CD14-positive monocyte (primary cell): Measurements from ENCODE around the gene POU2AF1. TPM values are rescaled to one million over a fixed set of nuclear protein-coding genes. Genes with fewer than 3 reads are reported as not detected.

Source experiments
- DNase-seq, 3 donors: peaks; one replicate each; pipeline ENCODE4 v3.0.0-alpha.2; 2011 to 2022
- H2AFZ ChIP-seq: 2 replicates; pipeline ENCODE4 v1.6.0; 2012; ENCODE audit warnings: mild to moderate bottlenecking, low read depth, low read length, inconsistent platforms; ENCODE audit not compliant: insufficient read depth, poor library complexity, severe bottlenecking
- H3K27ac ChIP-seq, 2 donors: 1 replicate in 1 of 2; 2 replicates in 1 of 2; pipeline ENCODE4 v1.5.1; 2012 to 2013; ENCODE audit warnings: low read length in 2 of 2, control low read depth in 1 of 2, inconsistent platforms in 1 of 2, low read depth in 1 of 2, mild to moderate bottlenecking in 1 of 2
- H3K27me3 ChIP-seq, 2 donors: one replicate each; pipeline versions ENCODE4 v1.6.0 to v1.6.1; 2011 to 2013; ENCODE audit warnings: low read length in 2 of 2; ENCODE audit not compliant: control insufficient read depth in 2 of 2, insufficient read depth in 2 of 2
- H3K36me3 ChIP-seq, 2 donors: replicated peaks in 1 of 2; 1 replicate in 1 of 2; 2 replicates in 1 of 2; pipeline versions ENCODE4 v1.5.1 to v1.6.1; 2012 to 2013; ENCODE audit warnings: low read length in 2 of 2, control low read depth in 1 of 2, inconsistent platforms in 1 of 2, mild to moderate bottlenecking in 1 of 2; ENCODE audit not compliant: insufficient read depth in 2 of 2, control insufficient read depth in 1 of 2
- H3K4me1 ChIP-seq, 2 donors: 1 replicate in 1 of 2; 2 replicates in 1 of 2; pipeline versions ENCODE4 v1.5.1 to v1.6.1; 2012 to 2013; ENCODE audit warnings: low read length in 2 of 2, control low read depth in 1 of 2, inconsistent platforms in 1 of 2, mild to moderate bottlenecking in 1 of 2, moderate library complexity in 1 of 2; ENCODE audit not compliant: insufficient read depth in 2 of 2, control insufficient read depth in 1 of 2
- H3K4me2 ChIP-seq: replicated peaks from 2 replicates; pipeline ENCODE3; 2012; ENCODE audit warnings: low read length, moderate library complexity, mild to moderate bottlenecking; ENCODE audit not compliant: poor library complexity, severe bottlenecking; ENCODE audit errors: extremely low read depth
- H3K4me3 ChIP-seq, 3 experiments: fragments of 200-600 bp in 1 of 3; sonication (generic) in 1 of 3; replicated peaks in 1 of 3; 1 replicate in 2 of 3; 2 replicates in 1 of 3; pipeline ENCODE4 v1.5.1; 2011 to 2013; ENCODE audit warnings: low read length in 3 of 3, mild to moderate bottlenecking in 3 of 3, control low read depth in 2 of 3, low read depth in 2 of 3, inconsistent platforms in 1 of 3, moderate library complexity in 1 of 3
- H3K79me2 ChIP-seq: 2 replicates; pipeline ENCODE4 v1.6.0; 2012; ENCODE audit warnings: mild to moderate bottlenecking, control low read depth, inconsistent platforms, low read length, moderate library complexity; ENCODE audit not compliant: insufficient read depth
- H3K9ac ChIP-seq: 2 replicates; pipeline ENCODE4 v1.6.0; 2017; ENCODE audit warnings: low read length, mild to moderate bottlenecking; ENCODE audit not compliant: insufficient read depth, poor library complexity, severe bottlenecking
- H3K9me3 ChIP-seq, 2 donors: replicated peaks in 1 of 2; 1 replicate in 1 of 2; 2 replicates in 1 of 2; pipeline versions ENCODE4 v1.5.1 to v1.6.1; 2012 to 2013; ENCODE audit warnings: low read length in 2 of 2, control low read depth in 1 of 2; ENCODE audit not compliant: control insufficient read depth in 1 of 2, insufficient read depth in 1 of 2
- H4K20me1 ChIP-seq: 2 replicates; pipeline ENCODE4 v1.6.0; 2012; ENCODE audit warnings: mild to moderate bottlenecking, low read length, control low read depth, moderate library complexity; ENCODE audit not compliant: insufficient read depth
- H3K27ac Mint-ChIP-seq, 7 donors: one replicate each; pipeline ENCODE4 v1.8.0; 2020; ENCODE audit warnings: mild to moderate bottlenecking in 7 of 7, mixed read lengths in 7 of 7, moderate library complexity in 6 of 7, inconsistent platforms in 2 of 7
- H3K27me3 Mint-ChIP-seq, 3 donors: one replicate each; pipeline ENCODE4 v1.8.0; 2021 to 2022; ENCODE audit warnings: low read depth in 3 of 3, mild to moderate bottlenecking in 3 of 3, mixed read lengths in 3 of 3, moderate library complexity in 3 of 3, inconsistent platforms in 1 of 3
- H3K36me3 Mint-ChIP-seq, 2 donors: one replicate each; pipeline ENCODE4 v1.8.0; 2020; ENCODE audit warnings: mixed read lengths in 2 of 2, inconsistent platforms in 1 of 2, mild to moderate bottlenecking in 1 of 2
- H3K4me1 Mint-ChIP-seq: one replicate; pipeline ENCODE4 v1.8.0; 2020; ENCODE audit warnings: mild to moderate bottlenecking, mixed read lengths
- H3K4me3 Mint-ChIP-seq, 2 donors: one replicate each; pipeline ENCODE4 v1.8.0; 2020; ENCODE audit warnings: mild to moderate bottlenecking in 2 of 2, mixed read lengths in 2 of 2, moderate library complexity in 1 of 2
- H3K9me3 Mint-ChIP-seq, 7 donors: one replicate each; pipeline ENCODE4 v1.8.0; 2020 to 2022; ENCODE audit warnings: mixed read lengths in 7 of 7, mild to moderate bottlenecking in 6 of 7, moderate library complexity in 6 of 7, inconsistent platforms in 2 of 7
- WGBS: methylation state at CpG from one replicate; pipeline ENCODE4 v1.1.5; 2013; ENCODE audit warnings: missing lambda C conversion rate; ENCODE audit not compliant: insufficient coverage; 5-methylcytosine and 5-hydroxymethylcytosine counted together
- intact Hi-C, 2 donors: fragments of 100-400 bp; cut with micrococcal nuclease; formaldehyde crosslinking; loops; one replicate each; pipeline versions ENCODE4 v1.15.0 to v1.15.1; 2023
- polyA plus RNA-seq, 3 donors: library from polyadenylated mRNA; depleted of rRNA in 1 of 3; unstranded in 2 of 3; stranded (reverse) in 1 of 3; fragments of 300-500 nt in 2 of 3; fragments of >200 nt in 1 of 3; fragmentation: Illumina TruSeq in 2 of 3; gene quantifications; 1 replicate in 2 of 3; 2 replicates in 1 of 3; pipeline ENCODE4 v1.2.3, GENCODE V29; 2012 to 2021
- TF ChIP-seq, protein P1 (sequence below): fragments of 200-600 bp; IDR thresholded peaks from one replicate; pipeline ENCODE4 v1.8.0; 2022; ENCODE audit warnings: antibody characterized with exemption, mild to moderate bottlenecking

The POU2AF1 gene
- polyA plus RNA-seq, 3 donors: 0.07 to 0.12 (median 0.09) TPM

DNA sequence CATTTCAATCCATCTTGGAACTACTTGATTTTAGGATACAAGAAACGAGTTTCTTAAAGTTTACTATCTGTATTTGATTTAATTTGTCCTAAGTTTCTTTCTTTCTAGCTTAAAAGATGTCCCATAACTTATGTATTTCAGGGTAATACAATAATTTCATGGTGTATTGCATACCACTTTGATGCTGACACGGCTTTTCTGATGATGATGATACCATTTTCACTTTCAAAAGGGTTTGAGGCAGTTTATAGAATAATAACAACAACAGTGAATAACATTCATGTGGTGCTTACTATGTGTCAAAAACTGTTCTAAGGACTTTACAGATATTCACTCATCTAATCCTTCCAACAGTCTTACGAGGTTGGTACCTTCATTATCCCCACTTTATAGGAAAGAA is 33.2 kb upstream of the POU2AF1 start:
- Histone ChIP-seq H3K4me1 (peaks cover 13 to 31% of the 10 kb centered on the region in 2 donors), H2AFZ (no peak overlapping the region), H3K36me3 (no peaks in the 10 kb centered on the region), H3K27me3 (no peaks in the 10 kb centered on the region), H3K4me3 (no peak overlapping the region), H3K4me2 (no peak overlapping the region), H4K20me1 (no peaks in the 10 kb centered on the region), H3K9me3 (no peaks in the 10 kb centered on the region), H3K79me2 (no peaks in the 10 kb centered on the region), H3K9ac (no peak overlapping the region), H3K27ac (no peak overlapping the region)
- WGBS: no CpG with 5 or more reads among the region's 3 CpGs
- TF ChIP-seq, protein P1, sequence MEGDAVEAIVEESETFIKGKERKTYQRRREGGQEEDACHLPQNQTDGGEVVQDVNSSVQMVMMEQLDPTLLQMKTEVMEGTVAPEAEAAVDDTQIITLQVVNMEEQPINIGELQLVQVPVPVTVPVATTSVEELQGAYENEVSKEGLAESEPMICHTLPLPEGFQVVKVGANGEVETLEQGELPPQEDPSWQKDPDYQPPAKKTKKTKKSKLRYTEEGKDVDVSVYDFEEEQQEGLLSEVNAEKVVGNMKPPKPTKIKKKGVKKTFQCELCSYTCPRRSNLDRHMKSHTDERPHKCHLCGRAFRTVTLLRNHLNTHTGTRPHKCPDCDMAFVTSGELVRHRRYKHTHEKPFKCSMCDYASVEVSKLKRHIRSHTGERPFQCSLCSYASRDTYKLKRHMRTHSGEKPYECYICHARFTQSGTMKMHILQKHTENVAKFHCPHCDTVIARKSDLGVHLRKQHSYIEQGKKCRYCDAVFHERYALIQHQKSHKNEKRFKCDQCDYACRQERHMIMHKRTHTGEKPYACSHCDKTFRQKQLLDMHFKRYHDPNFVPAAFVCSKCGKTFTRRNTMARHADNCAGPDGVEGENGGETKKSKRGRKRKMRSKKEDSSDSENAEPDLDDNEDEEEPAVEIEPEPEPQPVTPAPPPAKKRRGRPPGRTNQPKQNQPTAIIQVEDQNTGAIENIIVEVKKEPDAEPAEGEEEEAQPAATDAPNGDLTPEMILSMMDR: no peak
- no peaks in the 10 kb centered on the region for H3K36me3 Mint-ChIP-seq
- no peak overlapping the region for H3K27ac Mint-ChIP-seq
- no peak overlapping the region for H3K4me3 Mint-ChIP-seq
- no peak for DNase-seq
- H3K4me1 Mint-ChIP-seq: peaks cover 33% of the 10 kb centered on the region
- H3K9me3 Mint-ChIP-seq: peaks cover 0 to 3% (median 0%) of the 10 kb centered on the region in 7 donors
- intact Hi-C loops: no loop called here
- H3K27me3 Mint-ChIP-seq: peaks cover 2 to 5% (median 2%) of the 10 kb centered on the region in 3 donors

DNA sequence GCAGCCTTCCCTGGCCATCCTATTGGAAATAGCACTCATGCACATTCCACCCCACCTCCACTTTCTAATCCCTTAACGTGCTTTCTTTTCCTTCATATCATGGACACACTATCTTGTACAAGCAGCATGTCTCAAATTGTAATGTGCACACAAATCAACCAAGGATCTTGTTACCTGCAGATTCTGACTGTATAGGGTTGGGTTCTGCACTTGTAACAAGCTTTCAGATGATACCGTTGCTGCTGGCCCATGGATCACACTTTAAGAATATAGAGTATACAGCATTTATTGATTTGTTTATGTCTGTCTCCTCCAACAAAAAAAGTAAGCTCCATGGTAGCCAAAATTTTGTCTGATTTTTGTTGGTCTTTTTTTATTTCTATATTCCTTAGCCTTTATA is 32.4 kb upstream of the POU2AF1 start:
- no CpG with 5 or more reads among the region's 2 CpGs for WGBS
- Histone ChIP-seq H3K9ac (no peak overlapping the region), H3K79me2 (no peaks in the 10 kb centered on the region), H3K4me1 (peaks cover 13 to 24% of the 10 kb centered on the region in 2 donors), H3K9me3 (no peaks in the 10 kb centered on the region), H3K36me3 (no peaks in the 10 kb centered on the region), H3K4me3 (no peak overlapping the region), H4K20me1 (no peaks in the 10 kb centered on the region), H3K27me3 (no peaks in the 10 kb centered on the region), H3K27ac (no peak overlapping the region), H3K4me2 (no peak overlapping the region), H2AFZ (no peak overlapping the region)
- intact Hi-C loops: no loop called here
- DNase-seq: no peak
- peak overlapping the region in 1 of 7 donors; percentile 12 for H3K27ac Mint-ChIP-seq
- peaks cover 0 to 3% (median 0%) of the 10 kb centered on the region in 7 donors for H3K9me3 Mint-ChIP-seq
- TF ChIP-seq, protein P1: no peak
- H3K36me3 Mint-ChIP-seq: no peaks in the 10 kb centered on the region
- no peak overlapping the region for H3K4me3 Mint-ChIP-seq
- H3K4me1 Mint-ChIP-seq: peaks cover 29% of the 10 kb centered on the region
- peaks cover 2 to 5% (median 2%) of the 10 kb centered on the region in 3 donors for H3K27me3 Mint-ChIP-seq
